Stimulated activated CD8-positive, alpha-beta memory T cell treated with anti-CD3 and anti-CD28 coated beads, Interleukin-7, amount 100 ng/mL, for 48 hours (primary cell): ENCODE results near the gene LYPD6B.
A peak's percentile ranks its signal among the peaks of the same experiment; 100 is the strongest.

Experiments used
- DNase-seq, 2 donors: peaks; one replicate each; pipeline ENCODE4 v3.0.0-alpha.2; 2020; ENCODE audit warnings: low read depth in 1 of 2; ENCODE audit errors: extremely low read depth in 1 of 2

Gene LYPD6B

DNA sequence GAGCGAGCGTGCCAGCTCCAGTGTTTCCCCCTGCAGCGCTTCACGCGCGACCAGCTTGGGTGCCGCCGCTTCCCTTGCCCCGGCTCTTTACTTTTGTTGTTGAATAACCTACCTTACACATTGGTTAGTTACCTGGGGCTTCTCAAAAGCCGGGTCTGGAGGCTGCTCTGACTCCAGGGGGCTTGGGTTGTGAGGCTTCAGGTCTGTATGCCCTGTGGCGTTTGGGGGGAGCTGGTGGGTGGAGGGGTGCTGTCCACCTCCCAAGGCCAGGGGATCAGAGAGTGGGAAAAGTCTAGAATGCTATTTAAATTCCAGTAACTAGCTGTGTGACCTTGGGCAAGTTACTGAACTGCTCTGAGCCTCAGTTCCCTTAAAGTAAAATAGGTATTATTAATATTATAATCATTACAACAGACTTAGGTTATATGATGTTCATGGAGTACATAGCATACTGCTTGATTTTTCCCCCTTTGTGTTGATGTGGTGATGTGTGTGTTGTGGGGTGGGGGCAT lies 770 bp downstream of the LYPD6B start:
- no peak for DNase-seq

- peak; percentile 9 to 32 for DNase-seq
Observed at GRCh38 chr2:149040451-149040850, 2.0 kb downstream of the LYPD6B start.

DNA sequence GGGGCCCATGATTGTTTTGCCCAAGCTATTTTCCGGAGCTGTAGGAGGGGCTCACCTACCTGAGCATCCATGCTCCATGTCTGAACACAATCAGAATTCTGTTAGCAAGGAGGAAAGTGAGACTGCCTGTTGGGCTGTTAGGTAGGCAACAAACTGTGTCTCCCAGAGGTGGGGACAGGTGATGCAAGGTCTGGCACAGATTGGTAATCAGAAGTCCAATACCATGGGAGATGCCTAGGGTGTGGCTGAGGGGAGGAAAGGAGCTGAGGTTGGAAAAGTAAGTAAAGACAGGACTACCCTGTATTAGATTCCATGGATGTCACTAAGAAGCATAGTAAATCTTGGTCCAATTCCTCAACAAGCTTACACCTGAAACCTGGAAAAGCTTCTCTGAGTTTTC lies 3.0 kb downstream of the LYPD6B start:
- no peak for DNase-seq

- no peak for DNase-seq
Observed at GRCh38 chr2:149042881-149043280, 4.4 kb downstream of the LYPD6B start.

DNA sequence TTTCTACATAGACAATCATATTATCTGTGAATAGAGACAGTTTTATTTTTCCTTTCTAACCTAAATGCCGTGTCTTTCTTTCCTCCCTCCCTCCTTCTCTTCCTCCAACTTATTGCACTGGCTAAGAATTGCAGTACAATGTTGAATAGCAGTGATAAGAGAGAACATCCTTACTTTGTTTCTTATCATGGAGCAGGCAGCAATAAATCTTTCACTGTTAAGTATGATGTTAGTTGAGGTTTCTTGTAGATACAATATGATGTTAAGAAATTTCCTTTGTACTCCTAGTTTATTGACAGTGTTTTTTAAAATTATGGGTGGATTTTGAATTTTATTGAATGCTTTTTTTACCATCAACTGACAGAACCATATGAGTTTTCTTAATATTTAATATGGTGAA lies 6.0 kb downstream of the LYPD6B start:
- DNase-seq: no peak

GRCh38 chr2:149047118-149047517 lies 8.6 kb downstream of the LYPD6B start:
- no peak for DNase-seq

DNA sequence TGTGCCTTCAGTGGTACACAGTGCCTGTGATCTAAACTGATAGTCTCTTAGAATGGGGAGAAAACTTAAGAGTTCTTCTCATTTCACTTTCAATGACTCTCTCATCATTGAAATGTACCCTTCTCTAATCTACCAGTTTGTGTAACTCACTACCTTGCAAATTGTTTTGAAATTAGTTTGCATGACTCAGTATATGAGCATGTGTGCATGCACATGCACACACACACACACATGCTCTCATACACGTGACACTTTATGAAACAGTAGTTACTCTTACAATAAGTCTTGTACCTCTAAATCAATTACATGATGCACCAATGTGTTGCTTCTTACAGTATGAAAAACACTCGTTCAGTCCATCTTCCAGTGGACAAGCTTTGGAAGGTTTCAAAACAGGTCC lies 10.6 kb downstream of the LYPD6B start:
- DNase-seq: no peak

GRCh38 chr2:149050188-149050587 lies 11.7 kb downstream of the LYPD6B start:
- no peak for DNase-seq

DNA sequence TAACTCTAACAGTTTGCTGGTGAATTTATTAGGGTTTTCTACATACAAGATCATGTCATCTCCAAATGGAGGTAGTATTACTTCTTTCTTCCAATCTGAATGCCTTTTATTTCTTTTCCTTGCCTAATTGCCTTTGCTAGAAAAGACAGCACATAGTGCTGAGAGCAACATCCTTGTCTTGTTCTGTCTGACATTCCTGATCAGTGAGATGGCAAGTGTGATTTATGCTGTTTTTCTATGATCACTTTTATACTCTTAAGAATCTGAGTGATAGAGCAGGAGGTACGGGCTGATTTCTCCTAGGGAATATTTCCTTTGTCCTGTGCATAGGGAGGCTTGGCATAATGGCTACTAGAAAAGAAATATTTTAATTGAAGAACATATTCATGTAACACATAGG lies 17.3 kb downstream of the LYPD6B start:
- no peak for DNase-seq

GRCh38 chr2:149056541-149057255 lies 18.2 kb downstream of the LYPD6B start:
- DNase-seq: no peak

DNA sequence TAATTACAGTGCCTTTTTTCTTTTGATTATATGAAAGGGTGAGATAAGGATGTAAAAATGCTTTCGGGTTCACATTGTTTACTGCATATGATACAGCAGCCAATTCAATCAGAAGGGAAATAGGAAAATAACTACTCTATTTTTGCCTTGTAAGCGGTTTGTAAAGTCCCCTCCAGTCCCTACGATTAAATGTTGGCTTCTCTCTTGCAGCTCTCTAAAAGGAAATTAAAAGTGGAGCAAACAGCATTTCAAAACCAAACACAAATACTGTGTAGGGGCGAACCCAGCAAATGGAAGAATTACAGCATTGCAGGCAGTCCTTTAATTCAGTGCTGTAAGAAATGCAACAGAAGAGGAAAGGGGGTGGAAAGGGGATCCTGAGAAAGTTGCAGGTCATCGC lies 18.9 kb downstream of the LYPD6B start:
- DNase-seq: no peak

DNA sequence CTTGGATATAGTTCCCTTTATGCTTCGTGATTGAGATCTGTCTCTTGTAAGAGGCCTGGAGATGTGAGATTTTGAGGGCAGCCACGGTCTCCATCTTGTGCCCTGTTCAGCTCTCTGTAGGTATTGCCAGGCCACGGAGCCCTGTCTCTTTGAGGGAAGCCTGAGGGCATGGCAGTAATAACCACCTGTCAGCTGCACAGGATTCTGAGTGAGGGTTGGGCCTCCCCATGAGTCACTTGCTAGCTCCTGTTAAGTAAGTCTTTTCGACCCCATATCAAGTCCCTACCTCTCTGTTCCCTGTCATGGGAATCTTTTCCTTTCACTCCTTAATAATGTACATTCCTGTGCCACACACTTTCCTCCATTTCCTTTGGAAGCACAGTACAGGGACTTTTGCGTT lies 20.4 kb downstream of the LYPD6B start:
- DNase-seq: no peak

GRCh38 chr2:149059822-149060221 lies 21.3 kb downstream of the LYPD6B start:
- no peak for DNase-seq

DNA sequence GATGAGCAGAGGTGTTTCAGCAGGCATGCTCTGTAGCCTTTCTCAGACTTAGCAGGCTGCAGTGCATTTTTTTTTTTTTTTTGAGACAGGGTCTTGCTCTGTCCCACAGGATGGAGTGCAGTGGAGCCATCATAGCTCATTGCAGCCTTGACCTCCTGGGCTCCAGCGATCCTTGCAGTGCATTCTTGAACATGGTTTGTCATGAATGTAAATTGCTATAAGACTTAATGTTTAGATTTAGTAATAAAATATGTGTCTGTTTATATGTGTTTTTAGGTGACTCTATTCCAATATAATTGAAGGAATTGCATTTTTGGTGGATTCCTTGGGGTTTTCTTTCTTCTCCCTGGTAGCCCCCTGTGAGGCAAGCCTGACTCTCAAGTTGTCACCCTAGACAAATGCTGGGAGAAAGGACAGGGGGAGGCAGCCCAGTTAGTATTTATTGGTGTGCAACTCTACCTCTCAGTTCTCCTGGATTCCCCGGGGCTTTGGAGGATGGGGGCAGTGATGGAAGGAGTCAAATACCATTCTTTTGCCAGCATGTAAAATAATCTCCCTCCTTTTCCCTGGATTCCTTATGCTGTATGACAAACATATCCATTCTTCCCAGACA lies 22.7 kb downstream of the LYPD6B start:
- DNase-seq: no peak

GRCh38 chr2:149062531-149062930 lies 24.0 kb downstream of the LYPD6B start:
- no peak for DNase-seq

DNA sequence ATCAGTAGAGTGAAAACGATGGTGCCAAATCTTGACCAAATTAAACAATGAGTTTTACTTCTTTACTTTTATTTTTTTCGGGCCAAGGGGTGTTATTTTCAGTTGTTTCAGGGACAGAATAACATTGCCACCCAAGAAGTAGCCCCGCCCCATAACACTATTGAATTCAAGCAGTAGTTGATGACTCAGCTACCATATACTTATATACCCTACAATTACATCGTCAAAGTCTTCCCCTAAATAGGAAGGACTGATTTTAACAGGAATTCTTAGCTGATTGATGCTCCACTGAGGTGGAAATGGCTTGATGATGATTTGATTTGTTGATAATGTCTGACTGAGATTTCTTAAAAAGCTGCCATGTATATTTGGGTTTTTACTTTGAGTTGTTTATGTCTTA lies 24.7 kb downstream of the LYPD6B start:
- DNase-seq: no peak

- DNase-seq: no peak
Observed at GRCh38 chr2:149064365-149064841, 25.9 kb downstream of the LYPD6B start.

- no peak for DNase-seq
Observed at GRCh38 chr2:149064856-149065630, 26.5 kb downstream of the LYPD6B start.

DNA sequence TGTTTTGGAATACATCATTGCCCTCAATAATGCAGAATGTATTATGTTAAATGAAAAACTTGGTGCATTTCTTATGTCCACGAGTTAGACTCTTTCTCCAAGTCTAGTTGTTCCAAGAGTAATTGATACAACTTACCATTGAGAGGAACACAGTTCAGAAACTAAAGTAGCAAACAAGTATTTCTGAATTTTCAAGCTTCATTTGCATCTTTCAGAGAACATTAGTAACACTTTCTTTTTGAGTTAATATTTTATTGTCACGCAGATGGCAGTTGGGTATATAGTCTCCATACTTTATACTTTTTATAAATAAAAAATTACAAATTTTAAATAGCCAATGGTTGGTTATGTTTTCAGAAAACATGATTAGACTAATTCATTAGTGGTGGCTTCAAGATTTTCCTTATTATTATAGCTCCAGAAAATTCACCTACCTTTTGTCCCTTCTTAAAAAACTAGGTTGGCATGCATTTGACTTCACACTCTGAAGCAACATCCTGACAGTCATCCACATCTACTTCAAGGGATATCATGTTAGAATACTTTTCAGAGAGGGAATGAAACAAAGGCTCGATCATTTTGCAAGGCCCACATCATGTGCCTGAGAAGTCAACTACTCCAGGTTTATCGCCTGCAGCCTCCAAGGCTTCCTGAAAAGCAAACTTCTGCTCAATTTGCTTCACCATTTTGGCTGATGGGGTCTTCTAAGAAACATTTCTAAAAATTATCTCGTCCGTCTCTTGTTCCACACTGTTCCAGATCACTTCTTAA lies 29.9 kb downstream of the LYPD6B start:
- DNase-seq: no peak

- peak in 1 of 2 donors; percentile 13 for DNase-seq
Observed at GRCh38 chr2:149068996-149069888, 30.7 kb downstream of the LYPD6B start.
